HuH-7 (cell line): ENCODE results near the gene PPP1R3D.
"Not testable (repeated sequence)": the region's sequence is repeated elsewhere in the genome, so short reads cannot be mapped to it uniquely, and the experiment has no call there.

Experiments used
- DNase-seq: peaks from one replicate; pipeline ENCODE4 v3.0.0; 2011; ENCODE audit warnings: low spot score

Gene PPP1R3D

GRCh38 chr20:59912609-59913008 is 27.5 kb downstream of the PPP1R3D start:
- DNase-seq, result no peak

GRCh38 chr20:59911041-59911440 is 29.1 kb downstream of the PPP1R3D start:
- no peak for DNase-seq

DNA sequence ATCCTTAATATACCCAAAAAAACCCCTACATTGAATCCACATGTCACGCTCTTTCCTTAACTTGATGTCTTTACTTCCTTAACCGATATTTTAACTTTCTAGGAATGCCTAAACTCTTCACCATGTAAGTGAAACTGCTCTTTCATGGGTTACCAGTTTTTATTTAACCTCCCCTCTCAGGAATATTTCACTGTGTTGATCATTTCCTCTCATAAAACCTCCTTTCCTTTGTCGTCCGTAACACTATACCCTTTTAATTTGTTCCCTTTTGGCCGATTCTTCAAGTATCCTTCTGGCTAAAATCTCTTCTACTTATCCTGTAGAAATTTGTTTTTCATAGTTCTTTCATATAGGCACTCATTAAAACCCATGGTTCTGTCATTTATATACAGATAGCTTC is 31.2 kb downstream of the PPP1R3D start:
- DNase-seq, result no peak

- no peak for DNase-seq
These were observed 36.5 kb downstream of the PPP1R3D start for GRCh38 chr20:59903621-59904020.

- DNase-seq, result no peak
These were observed 37.6 kb downstream of the PPP1R3D start for GRCh38 chr20:59902470-59902869.

DNA sequence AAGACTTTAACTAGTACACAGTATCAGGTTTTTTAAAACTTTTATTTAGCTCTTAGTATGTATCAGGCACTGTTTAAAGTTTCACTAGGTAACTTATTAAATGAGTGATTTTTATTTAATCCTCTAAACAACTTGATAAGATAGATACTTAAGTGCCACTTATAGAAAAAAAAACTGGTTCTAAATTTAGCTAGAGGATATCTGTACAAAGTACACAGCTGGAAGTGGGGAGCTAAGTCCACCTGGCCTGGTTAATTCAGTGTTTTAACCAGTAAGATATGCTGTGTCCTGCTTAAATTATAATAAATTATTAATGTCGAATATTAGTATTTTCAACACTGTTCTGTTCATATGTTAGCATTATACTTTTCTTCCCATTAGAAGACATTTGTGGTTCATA is 44.2 kb downstream of the PPP1R3D start:
- DNase-seq, result no peak

GRCh38 chr20:59891581-59891980 is 48.5 kb downstream of the PPP1R3D start:
- no peak for DNase-seq

DNA sequence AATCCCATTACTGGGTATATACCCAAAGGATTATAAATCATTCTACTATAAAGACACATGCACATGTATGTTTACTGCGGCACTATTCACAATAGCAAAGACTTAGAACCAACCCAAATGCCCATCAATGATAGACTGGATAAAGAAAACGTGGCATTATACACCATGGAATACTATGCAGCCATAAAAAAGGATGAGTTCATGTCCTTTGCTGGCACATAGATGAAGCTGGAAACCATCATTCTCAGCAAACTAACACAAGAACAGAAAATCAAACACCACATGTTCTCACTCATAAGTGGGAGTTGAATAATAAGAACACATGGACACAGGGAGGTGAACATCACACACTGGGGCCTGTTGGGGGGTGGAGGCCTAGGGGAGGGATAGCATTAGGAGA is 50.1 kb downstream of the PPP1R3D start:
- DNase-seq, result not testable (repeated sequence)

GRCh38 chr20:59888050-59888449 is 52.1 kb downstream of the PPP1R3D start:
- DNase-seq, result no peak
